IPS-20b (cell line): ENCODE data around the gene OGFOD2.

Experiments used
- H3K27ac ChIP-seq: one replicate; pipeline ENCODE4 v1.5.1; 2013; ENCODE audit warnings: low read length
- H3K27me3 ChIP-seq: 2 replicates; pipeline ENCODE4 v1.6.1; 2013; ENCODE audit warnings: mild to moderate bottlenecking, low read length, inconsistent platforms; ENCODE audit not compliant: insufficient read depth
- H3K36me3 ChIP-seq: 2 replicates; pipeline ENCODE4 v1.6.1; 2013; ENCODE audit warnings: low read depth, mild to moderate bottlenecking, inconsistent platforms, low read length, moderate library complexity; ENCODE audit not compliant: insufficient read depth
- H3K4me1 ChIP-seq: 2 replicates; pipeline ENCODE4 v1.6.1; 2013; ENCODE audit warnings: mild to moderate bottlenecking, control low read depth, inconsistent platforms, low read length, moderate library complexity; ENCODE audit not compliant: insufficient read depth
- H3K4me3 ChIP-seq: 2 replicates; pipeline ENCODE4 v1.5.1; 2013; ENCODE audit warnings: mild to moderate bottlenecking, low read length, inconsistent platforms
- H3K9ac ChIP-seq: 2 replicates; pipeline ENCODE4 v1.6.1; 2013; ENCODE audit warnings: low read depth, mild to moderate bottlenecking, inconsistent platforms, low read length, moderate library complexity
- H3K9me3 ChIP-seq: 2 replicates; pipeline ENCODE4 v1.6.1; 2013; ENCODE audit warnings: mild to moderate bottlenecking, low read depth, low read length, inconsistent platforms; ENCODE audit not compliant: insufficient read depth

OGFOD2 gene

DNA sequence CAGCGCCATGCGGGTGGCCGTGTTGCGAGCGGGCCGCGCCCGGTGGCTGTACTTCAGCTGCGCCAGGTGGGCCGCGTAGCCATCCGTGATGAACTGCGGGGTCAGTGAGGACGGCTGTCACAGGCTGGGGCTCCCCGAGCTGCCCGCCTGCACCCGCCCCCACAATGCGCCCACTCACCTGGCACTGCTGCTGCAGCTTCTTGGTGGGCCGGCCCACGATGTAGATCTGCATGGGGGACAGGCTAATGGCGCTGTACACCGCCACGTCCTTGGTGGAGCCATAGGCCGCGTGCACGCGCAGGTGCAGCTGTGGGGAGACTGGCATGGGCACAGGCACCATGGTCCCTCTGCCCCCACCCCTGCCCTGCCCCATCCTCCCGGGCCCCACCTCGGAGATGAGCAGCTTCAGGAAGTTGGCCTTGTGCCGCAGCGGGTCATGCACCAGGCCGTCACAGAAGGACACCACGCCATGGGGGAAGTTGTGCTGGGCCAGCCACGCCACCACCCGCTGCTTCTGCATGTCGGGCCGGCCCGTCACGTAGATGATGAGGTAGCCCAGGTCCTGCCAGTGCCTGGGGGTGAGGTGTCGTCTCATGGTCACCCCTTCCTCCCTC, 11.3 kb downstream of the OGFOD2 start:
- Histone ChIP-seq H3K9ac (no peak overlapping the region), H3K27me3 (no peaks in the 10 kb centered on the region), H3K9me3 (no peaks in the 10 kb centered on the region), H3K4me1 (no peaks in the 10 kb centered on the region), H3K27ac (no peak overlapping the region), H3K36me3 (peaks cover 13% of the 10 kb centered on the region; the same call in 1 of the 2 replicates), H3K4me3 (no peak overlapping the region)

DNA sequence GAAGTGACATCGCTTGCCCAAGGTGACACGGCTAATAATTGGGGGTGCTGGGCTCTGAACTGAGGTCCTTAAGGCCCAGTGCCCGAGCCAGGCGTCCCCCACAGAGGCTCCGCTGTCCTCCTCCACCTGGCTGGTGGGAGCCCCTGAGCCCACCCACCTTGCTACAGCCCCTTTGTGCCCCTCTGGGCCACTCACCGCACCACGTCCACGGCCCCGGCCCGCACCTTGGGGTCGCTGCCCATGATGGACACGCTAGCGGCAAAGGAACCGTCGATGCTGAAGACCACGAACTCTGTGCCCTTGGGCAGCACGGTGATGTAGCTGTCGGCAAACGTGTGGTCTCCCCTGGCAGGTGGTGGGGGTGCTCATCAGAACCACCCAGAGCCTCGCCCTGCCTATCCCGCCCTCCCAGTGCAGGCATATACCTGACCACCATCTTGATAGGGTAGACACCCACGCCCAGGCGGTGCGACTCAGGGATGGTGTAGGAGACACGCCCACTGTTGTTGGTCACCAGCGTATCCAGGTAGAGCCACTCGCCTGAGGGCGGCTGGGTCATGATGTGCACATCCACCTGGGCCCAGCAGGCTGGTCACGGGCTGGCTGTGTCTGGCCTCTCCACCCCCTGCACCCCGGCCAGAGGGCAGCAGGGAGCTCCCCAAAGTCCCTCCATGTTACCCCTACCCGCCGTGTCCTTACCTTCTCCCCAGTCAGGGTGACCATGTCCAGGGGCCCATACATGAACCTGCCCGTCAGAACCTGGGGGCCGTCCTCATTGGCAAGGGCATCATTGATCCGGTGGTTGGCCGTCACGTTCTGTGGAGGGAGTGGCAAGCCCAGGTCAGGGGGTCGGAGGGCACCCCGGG, 12.3 kb downstream of the OGFOD2 start:
- peaks cover 9% of the 10 kb centered on the region; the same call in 1 of the 2 replicates for H3K36me3 ChIP-seq
- H3K27me3 ChIP-seq = no peaks in the 10 kb centered on the region

DNA sequence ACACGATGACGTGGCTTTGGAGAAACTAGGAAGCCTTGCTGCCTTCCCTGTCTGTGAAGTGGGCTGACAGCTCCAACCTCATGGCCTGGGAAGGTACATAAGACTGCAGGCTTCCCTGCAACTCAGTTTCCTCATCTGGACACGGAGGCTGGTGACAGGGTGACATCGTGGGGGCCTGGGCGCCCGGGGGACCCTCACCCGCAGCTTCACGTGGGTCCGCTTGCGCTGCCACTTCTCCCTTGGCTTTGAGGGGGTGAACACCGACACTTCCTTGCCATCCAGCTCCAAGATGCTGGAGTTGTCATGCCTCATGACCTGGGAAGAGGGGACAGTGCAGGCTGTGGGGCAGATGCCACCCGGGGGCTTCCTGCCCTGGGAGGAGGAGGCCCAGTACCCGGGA, 13.0 kb downstream of the OGFOD2 start:
- Histone ChIP-seq H3K4me1 (no peaks in the 10 kb centered on the region), H3K9ac (no peak overlapping the region), H3K9me3 (no peaks in the 10 kb centered on the region), H3K27ac (no peak overlapping the region), H3K36me3 (peaks cover 1% of the 10 kb centered on the region; the same call in 1 of the 2 replicates), H3K4me3 (no peak overlapping the region), H3K27me3 (no peaks in the 10 kb centered on the region)

More for the DNA sequence above, 12.3 kb downstream of the OGFOD2 start:
- Histone ChIP-seq H3K27ac (no peak overlapping the region), H3K9me3 (no peaks in the 10 kb centered on the region), H3K4me1 (no peaks in the 10 kb centered on the region), H3K4me3 (no peak overlapping the region), H3K9ac (no peak overlapping the region)

DNA sequence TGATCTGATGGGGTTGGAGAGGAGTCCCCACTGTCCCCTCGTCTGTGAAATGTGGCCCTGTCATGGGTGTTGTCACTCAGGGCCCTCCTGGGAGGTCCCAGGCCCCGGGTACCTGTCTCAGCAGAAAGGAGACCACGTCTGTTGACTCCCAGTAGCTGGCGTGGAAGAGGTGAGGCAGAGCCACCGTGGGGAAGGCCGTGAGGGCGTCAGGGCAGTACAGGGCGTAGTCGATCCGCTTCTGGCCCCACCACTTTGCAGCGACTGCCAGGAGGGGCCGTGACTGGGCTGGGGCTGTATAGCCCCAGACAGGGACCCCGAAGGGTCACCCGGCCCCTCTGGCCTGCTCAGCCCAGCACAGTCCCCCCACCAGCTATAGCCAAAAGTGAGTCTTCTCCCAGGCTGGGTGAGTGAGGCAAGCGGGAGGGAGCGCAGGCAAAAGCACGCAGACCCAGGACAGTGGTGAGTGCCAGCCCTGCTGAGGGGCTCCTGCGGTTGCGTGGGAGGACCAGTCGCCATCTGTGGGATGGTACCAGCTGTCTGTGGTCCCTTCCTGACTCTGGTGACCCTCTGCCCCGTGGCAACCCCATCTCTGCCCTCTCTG, 13.7 kb downstream of the OGFOD2 start:
- H3K9me3 ChIP-seq = no peaks in the 10 kb centered on the region
- H3K9ac ChIP-seq = no peak overlapping the region
- H3K36me3 ChIP-seq = no peaks in the 10 kb centered on the region; the same call in 1 of the 2 replicates
- H3K4me1 ChIP-seq = no peaks in the 10 kb centered on the region
- no peak overlapping the region for H3K4me3 ChIP-seq
- H3K27ac ChIP-seq = no peak overlapping the region
- no peaks in the 10 kb centered on the region for H3K27me3 ChIP-seq

DNA sequence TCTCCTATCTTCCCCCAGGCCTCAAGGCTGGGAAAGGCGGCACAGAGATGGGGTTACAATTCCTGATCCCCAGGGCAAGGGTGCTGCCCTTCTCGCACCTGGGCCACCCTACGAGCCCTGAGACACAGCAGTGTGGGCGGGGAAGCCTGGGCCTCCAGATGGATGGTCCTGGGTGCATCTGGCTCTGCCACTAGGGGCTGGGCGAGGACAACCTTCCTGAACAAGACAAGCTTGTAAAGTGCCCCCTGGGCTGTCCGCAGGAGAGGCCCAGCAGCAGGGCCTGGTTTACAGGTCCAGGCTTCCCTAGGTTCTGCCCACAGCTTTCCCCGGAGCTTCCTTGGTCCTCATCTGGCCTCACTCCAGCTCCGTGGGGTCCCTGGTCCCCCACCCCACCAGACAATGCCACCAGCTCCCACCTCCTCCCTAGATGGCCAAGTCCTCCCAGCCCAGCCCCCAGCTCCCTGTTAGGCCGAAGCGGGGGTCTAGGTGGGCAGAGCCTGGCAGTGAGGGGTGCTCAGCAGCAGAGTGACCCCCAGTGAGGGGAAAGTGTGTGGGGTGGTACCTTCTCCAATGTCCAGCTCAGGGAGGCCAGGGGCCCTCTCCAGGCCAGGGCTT, 14.3 kb downstream of the OGFOD2 start:
- no peaks in the 10 kb centered on the region; the same call in 1 of the 2 replicates for H3K36me3 ChIP-seq
- H3K4me1 ChIP-seq = no peaks in the 10 kb centered on the region
- no peak overlapping the region for H3K9ac ChIP-seq
- H3K27ac ChIP-seq = no peak overlapping the region
- no peak overlapping the region for H3K4me3 ChIP-seq
- no peaks in the 10 kb centered on the region for H3K9me3 ChIP-seq
- no peaks in the 10 kb centered on the region for H3K27me3 ChIP-seq

DNA sequence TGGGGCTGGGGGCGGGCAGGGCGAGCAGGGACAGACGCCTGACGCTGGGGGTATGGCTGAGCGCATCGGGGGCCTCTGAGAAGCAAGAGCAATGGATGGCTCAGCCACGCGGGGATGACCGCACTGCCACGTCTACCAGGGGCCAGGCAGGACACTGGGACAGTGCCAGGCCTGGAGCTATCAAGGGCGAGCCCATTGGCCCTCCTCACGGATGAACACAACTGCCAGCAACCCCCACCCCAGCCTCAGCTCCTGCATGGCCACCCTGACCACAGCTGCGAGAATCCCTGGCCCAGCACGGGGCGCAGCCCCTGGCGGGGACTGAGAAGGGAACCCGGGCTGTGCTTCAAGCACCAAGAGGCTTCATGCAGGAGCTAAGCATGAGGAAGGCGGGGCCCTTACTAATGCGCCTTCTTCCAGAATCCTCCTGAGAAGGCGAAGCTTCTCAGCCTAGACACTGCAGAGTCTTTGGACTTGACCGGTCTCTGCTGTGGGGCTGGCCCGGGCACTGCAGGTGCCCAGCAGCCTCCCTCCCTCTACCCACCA, 14.9 kb downstream of the OGFOD2 start:
- no peak overlapping the region for H3K9ac ChIP-seq
- H3K4me3 ChIP-seq = no peak overlapping the region
- no peaks in the 10 kb centered on the region for H3K9me3 ChIP-seq
- no peaks in the 10 kb centered on the region for H3K4me1 ChIP-seq
- no peaks in the 10 kb centered on the region for H3K27me3 ChIP-seq
- no peak overlapping the region for H3K27ac ChIP-seq
- no peaks in the 10 kb centered on the region; the same call in 1 of the 2 replicates for H3K36me3 ChIP-seq

DNA sequence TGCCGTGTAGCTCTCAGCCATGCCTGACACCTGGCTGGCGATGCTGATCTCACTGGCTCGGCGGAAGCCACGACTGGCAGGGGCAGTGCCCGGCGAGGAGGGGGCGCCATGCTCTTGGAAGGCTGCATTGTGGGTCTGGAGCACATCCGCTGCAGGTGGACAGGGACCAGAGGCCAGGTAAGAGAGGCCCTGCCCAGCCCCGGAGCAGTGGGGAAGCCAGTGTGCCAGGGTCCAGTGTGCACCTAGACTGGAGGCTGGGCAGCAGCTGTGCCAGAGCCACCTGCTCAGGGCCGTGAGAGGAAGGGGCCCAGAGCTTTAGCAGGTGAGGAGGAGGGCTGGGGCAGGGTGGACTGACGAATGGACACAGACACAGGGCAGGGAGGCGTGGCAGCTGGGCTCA, 15.5 kb downstream of the OGFOD2 start:
- H3K36me3 ChIP-seq = no peaks in the 10 kb centered on the region; the same call in 1 of the 2 replicates
- no peaks in the 10 kb centered on the region for H3K9me3 ChIP-seq

DNA sequence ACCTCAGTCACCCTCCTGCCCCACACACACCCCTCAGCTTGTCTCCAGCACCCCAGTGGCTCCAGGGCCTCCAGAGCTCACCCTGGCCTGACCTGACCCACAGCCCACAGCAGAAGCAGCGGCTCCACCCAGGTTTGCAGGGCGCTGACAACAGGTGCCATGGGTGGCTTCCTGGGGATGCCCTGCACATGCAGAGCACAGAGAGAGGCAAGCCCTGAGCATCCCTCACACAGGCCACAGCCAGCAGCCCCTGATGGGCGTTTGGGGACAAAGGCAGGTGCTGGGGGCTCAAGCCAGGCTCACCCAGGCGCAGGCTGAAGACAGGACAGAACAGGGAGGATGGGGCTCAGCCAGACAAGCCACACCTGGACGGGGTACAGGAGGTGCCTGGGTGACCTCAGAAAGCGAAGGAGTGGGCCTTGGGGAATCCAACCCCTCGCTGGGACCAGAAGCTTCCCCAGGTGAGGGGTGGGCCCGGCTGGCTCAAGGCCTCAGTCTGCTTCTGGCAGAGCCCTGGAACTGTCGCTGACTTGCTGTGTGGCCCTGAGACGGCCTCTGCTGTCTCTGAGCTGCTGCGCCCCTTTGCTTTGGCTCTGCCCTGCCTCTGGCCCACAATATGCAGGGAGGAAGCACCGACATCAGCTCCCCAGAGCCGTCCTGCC, 16.0 kb downstream of the OGFOD2 start:
- H3K4me1 ChIP-seq = no peaks in the 10 kb centered on the region
- H3K27ac ChIP-seq = no peak overlapping the region
- H3K4me3 ChIP-seq = no peak overlapping the region
- H3K9ac ChIP-seq = no peak overlapping the region
- H3K36me3 ChIP-seq = no peaks in the 10 kb centered on the region; the same call in 1 of the 2 replicates
- H3K9me3 ChIP-seq = no peaks in the 10 kb centered on the region
- H3K27me3 ChIP-seq = no peaks in the 10 kb centered on the region

More for the DNA sequence above, 15.5 kb downstream of the OGFOD2 start:
- Histone ChIP-seq H3K4me1 (no peaks in the 10 kb centered on the region), H3K27ac (no peak overlapping the region), H3K4me3 (no peak overlapping the region), H3K9ac (no peak overlapping the region), H3K27me3 (no peaks in the 10 kb centered on the region)

DNA sequence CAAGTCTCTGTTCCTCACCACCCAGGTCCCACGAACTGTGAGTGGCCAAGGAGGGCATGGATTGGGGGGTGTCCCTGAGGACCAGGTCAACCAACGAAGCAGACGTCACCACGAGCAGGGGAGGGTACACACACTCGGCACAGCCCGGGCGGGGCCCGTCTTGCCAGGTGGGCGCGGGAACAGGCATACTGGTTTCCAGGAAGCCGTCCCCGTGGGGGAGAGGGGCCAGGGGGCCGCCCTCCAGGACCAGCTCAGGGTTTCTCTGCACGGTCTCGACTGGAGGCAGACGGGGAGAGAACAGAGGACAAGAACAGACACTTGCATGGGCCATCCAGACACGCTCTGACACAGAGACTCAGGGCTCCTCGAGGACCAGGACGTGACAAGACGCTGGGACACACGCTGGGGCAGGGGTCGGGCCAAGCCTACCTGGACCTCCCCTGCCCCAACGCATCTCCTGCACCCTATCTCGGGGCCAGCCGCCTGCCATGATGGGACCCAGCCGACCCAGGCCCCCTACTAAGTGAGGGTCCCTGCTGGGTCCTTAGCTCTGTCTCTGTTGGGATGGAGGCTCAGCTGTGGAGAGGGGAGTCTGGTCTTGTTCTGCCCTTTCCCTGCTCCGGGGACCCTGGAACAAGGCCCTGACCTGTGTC, 16.7 kb downstream of the OGFOD2 start:
- no peaks in the 10 kb centered on the region; the same call in 1 of the 2 replicates for H3K36me3 ChIP-seq
- H3K4me1 ChIP-seq = no peaks in the 10 kb centered on the region
- H3K27me3 ChIP-seq = no peaks in the 10 kb centered on the region
- no peaks in the 10 kb centered on the region for H3K9me3 ChIP-seq
- H3K4me3 ChIP-seq = no peak overlapping the region
- H3K27ac ChIP-seq = no peak overlapping the region
- H3K9ac ChIP-seq = no peak overlapping the region

DNA sequence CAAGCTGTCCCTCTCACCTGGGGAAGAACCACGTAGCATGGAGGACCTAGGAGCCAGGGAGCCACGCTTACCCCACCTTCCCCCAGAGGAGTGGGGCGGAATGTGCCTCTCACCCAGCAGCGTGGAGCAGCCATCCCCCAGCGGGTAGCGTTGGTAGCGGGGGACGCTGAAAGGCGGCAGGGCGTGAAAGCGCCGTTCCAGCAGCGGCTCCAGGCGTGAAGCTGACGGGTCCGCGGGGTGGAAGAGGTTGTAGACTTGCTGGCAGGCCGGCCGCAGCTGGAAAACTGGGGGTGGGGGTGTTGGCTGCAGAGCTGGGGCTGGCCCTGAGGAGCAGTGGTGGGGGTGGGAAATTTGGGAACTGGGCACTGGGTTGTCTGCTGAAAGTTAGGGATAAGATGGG, 17.3 kb downstream of the OGFOD2 start:
- Histone ChIP-seq H3K36me3 (no peaks in the 10 kb centered on the region; the same call in 1 of the 2 replicates), H3K9me3 (no peaks in the 10 kb centered on the region), H3K4me3 (no peak overlapping the region), H3K27me3 (no peaks in the 10 kb centered on the region), H3K4me1 (no peaks in the 10 kb centered on the region), H3K9ac (no peak overlapping the region), H3K27ac (no peak overlapping the region)
